ENCODE results near the gene FAM81A.

- TF ChIP-seq, protein P1, sequence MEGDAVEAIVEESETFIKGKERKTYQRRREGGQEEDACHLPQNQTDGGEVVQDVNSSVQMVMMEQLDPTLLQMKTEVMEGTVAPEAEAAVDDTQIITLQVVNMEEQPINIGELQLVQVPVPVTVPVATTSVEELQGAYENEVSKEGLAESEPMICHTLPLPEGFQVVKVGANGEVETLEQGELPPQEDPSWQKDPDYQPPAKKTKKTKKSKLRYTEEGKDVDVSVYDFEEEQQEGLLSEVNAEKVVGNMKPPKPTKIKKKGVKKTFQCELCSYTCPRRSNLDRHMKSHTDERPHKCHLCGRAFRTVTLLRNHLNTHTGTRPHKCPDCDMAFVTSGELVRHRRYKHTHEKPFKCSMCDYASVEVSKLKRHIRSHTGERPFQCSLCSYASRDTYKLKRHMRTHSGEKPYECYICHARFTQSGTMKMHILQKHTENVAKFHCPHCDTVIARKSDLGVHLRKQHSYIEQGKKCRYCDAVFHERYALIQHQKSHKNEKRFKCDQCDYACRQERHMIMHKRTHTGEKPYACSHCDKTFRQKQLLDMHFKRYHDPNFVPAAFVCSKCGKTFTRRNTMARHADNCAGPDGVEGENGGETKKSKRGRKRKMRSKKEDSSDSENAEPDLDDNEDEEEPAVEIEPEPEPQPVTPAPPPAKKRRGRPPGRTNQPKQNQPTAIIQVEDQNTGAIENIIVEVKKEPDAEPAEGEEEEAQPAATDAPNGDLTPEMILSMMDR (IDR thresholded peaks at IDR 0.05; ENCODE audit: insufficient read depth, low read length): no peak
- TF ChIP-seq SPI1 (IDR thresholded peaks at IDR 0.05; ENCODE audit: borderline replicate concordance, low read depth) (no peak), REST (IDR thresholded peaks at IDR 0.05; ENCODE audit: insufficient replicate concordance, low read depth) (no peak)
Measured at GRCh38 chr15:59461521-59461920, 23.5 kb downstream of the FAM81A start.

Data from HL-60 (cell line).